CD4-positive, CD25-positive, alpha-beta regulatory T cell (primary cell): ENCODE data around the gene TTC27. TPM values are rescaled to one million over a fixed set of nuclear protein-coding genes. Genes with fewer than 3 reads are reported as not detected.
A peak's percentile ranks its signal among the peaks of the same experiment; 100 is the strongest.
"Not testable (repeated sequence)": the region's sequence is repeated elsewhere in the genome, so short reads cannot be mapped to it uniquely, and the experiment has no call there.

ENCODE experiments used
- ATAC-seq, 2 donors: fragments of 150-1000 bp; cut with Tn5 transposase; one replicate each; pipeline ENCODE4 v1.10.0; 2021; ENCODE audit warnings: low read depth in 2 of 2, moderate number of reproducible peaks in 2 of 2, moderate library complexity in 1 of 2
- DNase-seq, 3 donors: peaks; one replicate each; pipeline versions ENCODE4 v3.0.0 to v3.0.0-alpha.2; 2012 to 2022; ENCODE audit warnings: mixed read lengths in 1 of 3
- H3K27ac ChIP-seq: one replicate; pipeline ENCODE4 v1.7.0; 2013; ENCODE audit warnings: mild to moderate bottlenecking, low read length; ENCODE audit not compliant: insufficient read depth, poor library complexity, severe bottlenecking
- H3K27me3 ChIP-seq: one replicate; pipeline ENCODE4 v1.7.0; 2013; ENCODE audit warnings: low read length; ENCODE audit not compliant: control insufficient read depth, insufficient read depth
- H3K36me3 ChIP-seq: one replicate; pipeline ENCODE4 v1.7.0; 2013; ENCODE audit warnings: mild to moderate bottlenecking, low read length, moderate library complexity; ENCODE audit not compliant: control insufficient read depth, insufficient read depth
- H3K4me1 ChIP-seq: 2 replicates; pipeline ENCODE4 v1.7.0; 2013; ENCODE audit warnings: mild to moderate bottlenecking, low read length; ENCODE audit not compliant: insufficient read depth, control insufficient read depth, poor library complexity, severe bottlenecking
- H3K4me3 ChIP-seq: one replicate; pipeline ENCODE4 v1.7.0; 2013; ENCODE audit warnings: low read depth, mild to moderate bottlenecking, low read length, moderate library complexity
- H3K9me3 ChIP-seq, 2 experiments: 1 replicate in 1 of 2; 2 replicates in 1 of 2; pipeline ENCODE4 v1.7.0; 2013; ENCODE audit warnings: low read length in 2 of 2, mild to moderate bottlenecking in 1 of 2, moderate library complexity in 1 of 2; ENCODE audit not compliant: control insufficient read depth in 2 of 2
- H3K27ac Mint-ChIP-seq, 3 donors: one replicate each; pipeline ENCODE4 v1.8.0; 2020 to 2022; ENCODE audit warnings: mild to moderate bottlenecking in 3 of 3, mixed read lengths in 3 of 3, moderate library complexity in 2 of 3
- H3K27me3 Mint-ChIP-seq: one replicate; pipeline ENCODE4 v1.8.0; 2022; ENCODE audit warnings: mild to moderate bottlenecking, mixed read lengths
- H3K36me3 Mint-ChIP-seq: one replicate; pipeline ENCODE4 v1.8.0; 2020; ENCODE audit warnings: mixed read lengths
- H3K4me1 Mint-ChIP-seq, 4 donors: one replicate each; pipeline ENCODE4 v1.8.0; 2020 to 2022; ENCODE audit warnings: mixed read lengths in 4 of 4, mild to moderate bottlenecking in 1 of 4
- H3K4me3 Mint-ChIP-seq, 4 donors: one replicate each; pipeline ENCODE4 v1.8.0; 2020 to 2022; ENCODE audit warnings: mild to moderate bottlenecking in 4 of 4, mixed read lengths in 4 of 4, moderate library complexity in 3 of 4
- H3K9me3 Mint-ChIP-seq, 7 donors: one replicate each; pipeline ENCODE4 v1.8.0; 2020 to 2022; ENCODE audit warnings: mixed read lengths in 7 of 7, mild to moderate bottlenecking in 3 of 7, moderate library complexity in 2 of 7
- polyA plus RNA-seq, 4 donors: library from polyadenylated mRNA; unstranded; fragments of 300-500 nt; fragmentation: Illumina TruSeq; gene quantifications; one replicate each; pipeline ENCODE4 v1.2.3, GENCODE V29; 2021
- total RNA-seq: library from RNA; stranded (reverse); gene quantifications from one replicate; pipeline ENCODE4 v1.2.3, GENCODE V29; 2022

TTC27 gene
- total and polyA plus RNA-seq, 5 donors from 2014 or later = 18.6 to 25.5 (median 23.6) TPM

GRCh38 chr2:32746669-32747068 lies 118.8 kb downstream of the TTC27 start:
- no peak for ATAC-seq
- no peaks in the 10 kb centered on the region for H3K27me3 ChIP-seq
- H3K4me3 ChIP-seq = no peak overlapping the region
- H3K4me1 ChIP-seq = no peaks in the 10 kb centered on the region
- Mint-ChIP-seq H3K27me3 (no peaks in the 10 kb centered on the region), H3K4me3 (no peak overlapping the region), H3K9me3 (peaks cover 0 to 6% (median 0%) of the 10 kb centered on the region in 7 donors), H3K4me1 (peaks cover 0 to 17% (median 3%) of the 10 kb centered on the region in 4 donors), H3K27ac (no peak overlapping the region), H3K36me3 (peaks cover 72% of the 10 kb centered on the region)
- no peaks in the 10 kb centered on the region for H3K9me3 ChIP-seq
- DNase-seq = no peak
- peaks cover 12% of the 10 kb centered on the region for H3K36me3 ChIP-seq
- no peak overlapping the region for H3K27ac ChIP-seq

DNA sequence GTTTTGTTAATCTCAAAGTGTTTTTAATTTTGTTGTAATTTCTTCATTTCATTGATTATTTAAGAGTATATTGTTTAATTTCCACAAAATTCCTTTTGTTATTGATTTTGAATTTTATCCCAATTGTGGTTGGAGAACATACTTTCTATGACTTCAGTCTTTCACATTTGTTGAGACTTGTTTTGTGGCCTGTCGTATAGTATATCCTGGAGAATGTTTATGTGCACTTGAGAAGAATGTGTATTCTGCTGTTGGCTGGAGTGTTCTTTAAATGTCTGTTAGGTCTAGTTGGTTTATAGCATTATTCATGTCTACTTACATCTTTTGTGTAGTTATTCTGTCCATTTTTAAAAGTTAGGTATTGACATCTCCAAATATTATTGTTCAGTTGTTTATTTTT lies 120.3 kb downstream of the TTC27 start:
- no peaks in the 10 kb centered on the region for H3K27me3 ChIP-seq
- peaks cover 9% of the 10 kb centered on the region for H3K36me3 ChIP-seq
- no peaks in the 10 kb centered on the region for H3K9me3 ChIP-seq
- Mint-ChIP-seq H3K27ac (no peak overlapping the region), H3K36me3 (peaks cover 71% of the 10 kb centered on the region), H3K4me1 (peaks cover 0 to 14% (median 3%) of the 10 kb centered on the region in 4 donors), H3K27me3 (no peaks in the 10 kb centered on the region), H3K4me3 (no peak overlapping the region), H3K9me3 (peaks cover 0 to 6% (median 0%) of the 10 kb centered on the region in 7 donors)
- H3K4me1 ChIP-seq = no peaks in the 10 kb centered on the region
- ATAC-seq = no peak
- H3K4me3 ChIP-seq = no peak overlapping the region
- no peak for DNase-seq
- no peak overlapping the region for H3K27ac ChIP-seq

DNA sequence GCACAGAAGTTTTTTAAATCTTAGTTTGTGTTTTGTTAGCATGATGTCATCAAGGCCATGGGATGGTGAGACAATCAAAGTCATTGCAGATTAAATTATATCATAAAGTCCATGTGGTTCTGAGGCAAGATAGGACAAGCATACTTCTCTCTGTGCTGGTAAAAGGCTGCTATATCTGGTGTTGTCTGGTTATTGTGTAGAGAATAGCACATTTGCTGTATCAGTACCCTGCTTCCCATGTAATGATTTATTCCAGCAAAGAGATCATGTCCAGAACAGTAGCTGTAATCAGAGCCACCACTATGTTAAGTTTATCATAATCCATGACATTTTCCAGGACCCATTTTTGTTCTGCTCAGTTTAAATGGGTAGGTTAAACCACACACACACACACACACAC lies 123.0 kb downstream of the TTC27 start:
- Histone ChIP-seq H3K36me3 (peaks cover 6% of the 10 kb centered on the region), H3K27ac (no peak overlapping the region), H3K4me1 (peaks cover 4% of the 10 kb centered on the region), H3K27me3 (no peaks in the 10 kb centered on the region), H3K9me3 (no peaks in the 10 kb centered on the region), H3K4me3 (no peak overlapping the region)
- ATAC-seq (no peak), DNase-seq (no peak)
- Mint-ChIP-seq H3K27me3 (no peaks in the 10 kb centered on the region), H3K9me3 (peaks cover 0 to 6% (median 0%) of the 10 kb centered on the region in 7 donors), H3K27ac (no peak overlapping the region), H3K36me3 (peaks cover 54% of the 10 kb centered on the region), H3K4me3 (no peak overlapping the region), H3K4me1 (peaks cover 3 to 9% (median 7%) of the 10 kb centered on the region in 4 donors)

DNA sequence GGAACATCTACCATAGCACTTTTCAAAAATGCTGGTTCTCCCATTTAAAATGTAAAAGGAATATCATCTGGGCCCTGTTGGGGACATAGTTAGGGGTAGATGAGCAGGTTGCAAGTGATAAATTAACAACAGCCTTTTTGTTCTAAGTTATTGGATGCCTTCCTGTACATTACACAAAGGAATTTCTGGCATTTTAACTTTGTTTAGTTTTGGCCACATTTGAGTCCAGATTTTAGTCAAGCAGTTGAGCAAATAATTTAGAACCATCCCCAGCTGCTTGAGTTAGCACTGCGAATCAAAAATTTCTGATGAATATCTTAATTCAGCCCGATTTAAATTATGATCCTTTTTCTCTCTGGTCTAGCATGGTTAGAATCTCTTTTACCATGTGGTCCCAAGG lies 124.4 kb downstream of the TTC27 start:
- no peak overlapping the region for H3K4me3 ChIP-seq
- Mint-ChIP-seq H3K36me3 (peaks cover 47% of the 10 kb centered on the region), H3K27me3 (no peaks in the 10 kb centered on the region), H3K9me3 (no peaks in the 10 kb centered on the region), H3K4me3 (no peak overlapping the region), H3K27ac (no peak overlapping the region), H3K4me1 (peaks cover 11 to 22% (median 18%) of the 10 kb centered on the region in 4 donors)
- H3K9me3 ChIP-seq = no peaks in the 10 kb centered on the region
- H3K36me3 ChIP-seq = peaks cover 6% of the 10 kb centered on the region
- no peak for DNase-seq
- ATAC-seq = no peak
- peaks cover 12% of the 10 kb centered on the region for H3K4me1 ChIP-seq
- H3K27me3 ChIP-seq = no peaks in the 10 kb centered on the region
- no peak overlapping the region for H3K27ac ChIP-seq

DNA sequence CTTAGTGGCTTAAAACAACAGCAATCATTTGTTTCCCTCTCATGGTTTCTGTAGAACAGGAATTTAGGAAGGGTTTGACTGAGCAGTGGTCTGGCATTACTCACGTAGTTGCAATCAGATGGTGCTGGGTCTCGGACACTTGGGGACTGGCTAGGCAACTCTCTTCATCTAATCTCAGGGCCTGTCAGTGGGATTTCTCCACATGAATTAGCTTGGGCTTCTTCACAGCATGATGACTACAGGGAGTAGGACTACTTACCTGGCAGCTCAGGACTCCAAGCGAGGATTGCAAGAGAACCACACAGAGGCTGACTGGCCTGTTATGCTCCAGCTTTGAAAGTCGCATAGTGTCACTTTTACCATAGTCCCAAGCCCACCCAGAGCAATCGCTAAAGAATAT lies 125.1 kb downstream of the TTC27 start:
- H3K4me3 ChIP-seq = no peak overlapping the region
- Mint-ChIP-seq H3K4me3 (no peak overlapping the region), H3K27ac (no peak overlapping the region), H3K36me3 (peaks cover 42% of the 10 kb centered on the region), H3K9me3 (no peaks in the 10 kb centered on the region), H3K4me1 (peaks cover 11 to 25% (median 17%) of the 10 kb centered on the region in 4 donors), H3K27me3 (no peaks in the 10 kb centered on the region)
- ATAC-seq (no peak), DNase-seq (no peak)
- H3K27ac ChIP-seq = no peak overlapping the region
- H3K27me3 ChIP-seq = no peaks in the 10 kb centered on the region
- H3K36me3 ChIP-seq = peaks cover 6% of the 10 kb centered on the region
- peaks cover 12% of the 10 kb centered on the region for H3K4me1 ChIP-seq
- no peaks in the 10 kb centered on the region for H3K9me3 ChIP-seq

GRCh38 chr2:32754676-32755075 lies 126.8 kb downstream of the TTC27 start:
- H3K27me3 Mint-ChIP-seq, H3K9me3 Mint-ChIP-seq, H3K27ac Mint-ChIP-seq, H3K9me3 ChIP-seq, H3K27ac ChIP-seq, H3K4me3 ChIP-seq, DNase-seq, ATAC-seq, H3K4me3 Mint-ChIP-seq, H3K27me3 ChIP-seq: not testable (repeated sequence)
- Histone ChIP-seq H3K36me3 (peaks cover 16% of the 10 kb centered on the region), H3K4me1 (peaks cover 12% of the 10 kb centered on the region)
- Mint-ChIP-seq H3K4me1 (peaks cover 9 to 22% (median 16%) of the 10 kb centered on the region in 4 donors), H3K36me3 (peaks cover 29% of the 10 kb centered on the region)

DNA sequence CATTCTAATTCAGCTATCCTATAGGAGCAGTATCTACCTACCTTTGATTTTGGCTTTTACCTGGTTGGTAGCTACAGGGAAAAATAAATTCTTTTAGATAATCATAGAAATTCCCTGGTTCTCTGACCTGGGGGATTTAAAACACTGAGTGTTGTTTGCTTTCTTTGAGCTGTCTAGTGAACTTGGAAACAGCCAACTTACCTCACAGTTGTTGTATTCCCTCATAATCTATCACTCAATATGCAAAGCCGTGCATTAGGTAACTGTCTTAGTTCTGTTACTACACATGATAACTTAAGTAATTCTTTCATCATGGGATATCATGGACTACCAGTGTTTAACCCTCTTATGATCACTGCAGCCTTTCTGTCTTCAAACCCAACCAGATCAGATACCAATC lies 127.8 kb downstream of the TTC27 start:
- Mint-ChIP-seq H3K36me3 (peaks cover 31% of the 10 kb centered on the region), H3K27me3 (no peaks in the 10 kb centered on the region), H3K4me1 (peaks cover 9 to 22% (median 16%) of the 10 kb centered on the region in 4 donors), H3K27ac (peak overlapping the region; percentile 84 to 94 (median 92)), H3K4me3 (peak overlapping the region; percentile 54 to 91 (median 78)), H3K9me3 (no peaks in the 10 kb centered on the region)
- Histone ChIP-seq H3K27ac (peak overlapping the region; percentile 64), H3K9me3 (no peaks in the 10 kb centered on the region), H3K4me1 (peaks cover 12% of the 10 kb centered on the region), H3K27me3 (no peaks in the 10 kb centered on the region), H3K4me3 (peak overlapping the region; percentile 89), H3K36me3 (peaks cover 15% of the 10 kb centered on the region)
- DNase-seq (no peak), ATAC-seq (no peak)

- Histone ChIP-seq H3K27me3 (no peaks in the 10 kb centered on the region), H3K4me1 (peaks cover 12% of the 10 kb centered on the region), H3K27ac (peak overlapping the region; percentile 64), H3K4me3 (peak overlapping the region; percentile 89), H3K9me3 (no peaks in the 10 kb centered on the region), H3K36me3 (peaks cover 15% of the 10 kb centered on the region)
- H3K36me3 Mint-ChIP-seq = peaks cover 32% of the 10 kb centered on the region
- H3K9me3 Mint-ChIP-seq = no peaks in the 10 kb centered on the region
- no peaks in the 10 kb centered on the region for H3K27me3 Mint-ChIP-seq
- H3K4me3 Mint-ChIP-seq = peak overlapping the region; percentile 54 to 91 (median 78)
- peak; percentile 31 to 55 for ATAC-seq
- peak overlapping the region; percentile 84 to 94 (median 92) for H3K27ac Mint-ChIP-seq
- DNase-seq = peak in 2 of 3 donors; percentile 16 to 56
- H3K4me1 Mint-ChIP-seq = peaks cover 9 to 22% (median 16%) of the 10 kb centered on the region in 4 donors
These were observed 128.4 kb downstream of the TTC27 start for GRCh38 chr2:32756074-32756727.
